22Rv1 (cell line): ENCODE measurements around the gene TBX10.

ENCODE experiments used
- CTCF ChIP-seq: fragments of 450-650 bp; IDR thresholded peaks from 2 replicates; pipeline ENCODE4 v1.5.1; 2017; ENCODE audit warnings: mild to moderate bottlenecking
- ZFX ChIP-seq: fragments of 450-650 bp; IDR thresholded peaks from 2 replicates; pipeline ENCODE4 v1.6.1; 2017; ENCODE audit warnings: antibody characterized with exemption, borderline replicate concordance

- TF ChIP-seq CTCF, result no peak
- no peak for TF ChIP-seq ZFX
Measured at GRCh38 chr11:67642173-67643120, 2.9 kb upstream of the TBX10 start.
